ENCODE data around the gene TRIM17.

Gene TRIM17

GRCh38 chr1:228411121-228411520 is 5.5 kb downstream of the TRIM17 start:
- Histone ChIP-seq H3K9me2 (replicated peaks; ENCODE audit: insufficient read depth, low read length) (no peaks in the 10 kb centered on the region), H3K27ac (ENCODE audit: low read length) (no peak overlapping the region), H3K79me2 (ENCODE audit: low read length) (peaks cover 3% of the 10 kb centered on the region), H3K27me3 (replicated peaks; ENCODE audit: insufficient read depth, low read length) (no peaks in the 10 kb centered on the region), H3K4me3 (ENCODE audit: low read length) (no peak overlapping the region), H3K9ac (ENCODE audit: low read length) (no peak overlapping the region), H3K9me3 (replicated peaks; ENCODE audit: insufficient read depth, low read length) (no peaks in the 10 kb centered on the region), H3K36me3 (replicated peaks; ENCODE audit: insufficient read depth, low read length) (no peaks in the 10 kb centered on the region), H3K4me2 (ENCODE audit: low read depth, low read length) (no peak overlapping the region), H4K20me1 (ENCODE audit: insufficient read depth, low read length) (no peaks in the 10 kb centered on the region), H3K4me1 (ENCODE audit: low read length) (no peaks in the 10 kb centered on the region), H2AFZ (ENCODE audit: low read length) (no peak overlapping the region), H3F3A (ENCODE audit: insufficient read depth, low read length) (no peaks in the 10 kb centered on the region)
- no peak for TF ChIP-seq CTCF (IDR thresholded peaks at IDR 0.05; ENCODE audit: low read length)
- TF ChIP-seq EZH2 (optimal IDR thresholded peaks at IDR 0.05; ENCODE audit: low read depth, low read length), result no peak
- no peak for TF ChIP-seq EZH2phosphoT487 (IDR thresholded peaks at IDR 0.05; ENCODE audit: low read length)
- DNase-seq, result no peak

- H3K9ac ChIP-seq (ENCODE audit: low read length), result no peak overlapping the region
- no peaks in the 10 kb centered on the region for H3K4me1 ChIP-seq (ENCODE audit: low read length)
- H4K20me1 ChIP-seq (ENCODE audit: insufficient read depth, low read length), result no peaks in the 10 kb centered on the region
- H3K36me3 ChIP-seq (replicated peaks; ENCODE audit: insufficient read depth, low read length), result no peaks in the 10 kb centered on the region
- H3F3A ChIP-seq (ENCODE audit: insufficient read depth, low read length), result no peaks in the 10 kb centered on the region
- no peaks in the 10 kb centered on the region for H3K9me3 ChIP-seq (replicated peaks; ENCODE audit: insufficient read depth, low read length)
- DNase-seq, result no peak
- no peak overlapping the region for H2AFZ ChIP-seq (ENCODE audit: low read length)
- H3K9me2 ChIP-seq (replicated peaks; ENCODE audit: insufficient read depth, low read length), result no peaks in the 10 kb centered on the region
- H3K27me3 ChIP-seq (replicated peaks; ENCODE audit: insufficient read depth, low read length), result no peaks in the 10 kb centered on the region
- peaks cover 8% of the 10 kb centered on the region for H3K79me2 ChIP-seq (ENCODE audit: low read length)
- H3K27ac ChIP-seq (ENCODE audit: low read length), result no peak overlapping the region
- no peak overlapping the region for H3K4me2 ChIP-seq (ENCODE audit: low read depth, low read length)
- TF ChIP-seq EZH2 (optimal IDR thresholded peaks at IDR 0.05; ENCODE audit: low read depth, low read length) (no peak), EZH2phosphoT487 (IDR thresholded peaks at IDR 0.05; ENCODE audit: low read length) (no peak), CTCF (IDR thresholded peaks at IDR 0.05; ENCODE audit: low read length) (no peak)
- H3K4me3 ChIP-seq (ENCODE audit: low read length), result no peak overlapping the region
These were observed 6.0 kb downstream of the TRIM17 start for GRCh38 chr1:228410671-228411070.

DNA sequence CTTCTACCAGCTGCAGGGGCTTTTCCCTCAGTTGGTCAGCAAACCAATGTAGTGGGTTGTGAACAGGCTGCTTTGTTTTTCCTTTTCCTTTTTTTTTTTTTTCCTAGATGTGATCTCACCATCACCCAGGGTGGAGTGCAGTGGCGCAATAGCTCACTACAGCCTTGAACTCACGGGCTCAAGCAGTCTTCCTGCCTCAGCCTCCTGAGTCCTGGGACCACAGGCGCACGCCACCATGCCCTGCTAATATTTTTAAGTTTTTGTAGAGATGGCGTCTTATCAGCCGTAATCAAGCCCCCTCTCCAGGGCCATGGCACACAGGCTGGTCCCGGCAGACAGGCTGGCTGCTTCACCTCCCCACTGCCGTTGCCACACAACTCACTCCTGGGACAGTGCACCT is 6.6 kb downstream of the TRIM17 start:
- no peak overlapping the region for H3K27ac ChIP-seq (ENCODE audit: low read length)
- H3K9ac ChIP-seq (ENCODE audit: low read length), result no peak overlapping the region
- H3K79me2 ChIP-seq (ENCODE audit: low read length), result peaks cover 14% of the 10 kb centered on the region
- no peaks in the 10 kb centered on the region for H3K36me3 ChIP-seq (replicated peaks; ENCODE audit: insufficient read depth, low read length)
- no peaks in the 10 kb centered on the region for H3K9me2 ChIP-seq (replicated peaks; ENCODE audit: insufficient read depth, low read length)
- H2AFZ ChIP-seq (ENCODE audit: low read length), result no peak overlapping the region
- H3F3A ChIP-seq (ENCODE audit: insufficient read depth, low read length), result no peaks in the 10 kb centered on the region
- no peak for TF ChIP-seq EZH2phosphoT487 (IDR thresholded peaks at IDR 0.05; ENCODE audit: low read length)
- no peak for TF ChIP-seq EZH2 (optimal IDR thresholded peaks at IDR 0.05; ENCODE audit: low read depth, low read length)
- TF ChIP-seq CTCF (IDR thresholded peaks at IDR 0.05; ENCODE audit: low read length), result no peak
- H3K4me2 ChIP-seq (ENCODE audit: low read depth, low read length), result no peak overlapping the region
- H3K4me1 ChIP-seq (ENCODE audit: low read length), result peaks cover 4% of the 10 kb centered on the region; the same call in 1 of the 2 replicates
- DNase-seq, result no peak
- no peak overlapping the region for H3K4me3 ChIP-seq (ENCODE audit: low read length)
- H4K20me1 ChIP-seq (ENCODE audit: insufficient read depth, low read length), result no peaks in the 10 kb centered on the region
- no peaks in the 10 kb centered on the region for H3K9me3 ChIP-seq (replicated peaks; ENCODE audit: insufficient read depth, low read length)
- H3K27me3 ChIP-seq (replicated peaks; ENCODE audit: insufficient read depth, low read length), result no peaks in the 10 kb centered on the region
